GM23338 (cell line): ENCODE data around the gene MAP2K6. TPM values are rescaled to one million over a fixed set of nuclear protein-coding genes. Genes with fewer than 3 reads are reported as not detected.

ENCODE experiments used
- ATAC-seq: fragments of 200-7000 bp; cut with Tn5 transposase; 3 replicates; pipeline ENCODE4 v1.9.1; 2020
- DNase-seq: peaks from one replicate; pipeline ENCODE4 v3.0.0-alpha.2; 2015; ENCODE audit warnings: low spot score
- H2AFZ ChIP-seq: fragments of 200-600 bp; sonication (generic); 2 replicates; pipeline ENCODE4 v1.8.0; 2016; ENCODE audit warnings: antibody characterized with exemption, mild to moderate bottlenecking, moderate library complexity
- H3F3A ChIP-seq: fragments of 200-600 bp; sonication (generic); replicated peaks from 2 replicates; pipeline ENCODE4 v1.8.0; 2017; ENCODE audit warnings: antibody characterized with exemption, mixed run types, low read depth
- H3K27ac ChIP-seq: fragments of 200-600 bp; sonication (generic); 2 replicates; pipeline ENCODE4 v1.6.1; 2016; ENCODE audit warnings: low read depth
- H3K27me3 ChIP-seq: fragments of 200-600 bp; sonication (generic); 2 replicates; pipeline ENCODE4 v1.8.0; 2016; ENCODE audit warnings: mild to moderate bottlenecking, mixed run types, moderate library complexity; ENCODE audit not compliant: insufficient read depth
- H3K36me3 ChIP-seq: fragments of 200-600 bp; sonication (generic); 2 replicates; pipeline ENCODE4 v1.8.0; 2016; ENCODE audit warnings: mild to moderate bottlenecking; ENCODE audit not compliant: insufficient read depth
- H3K4me1 ChIP-seq: fragments of 200-600 bp; sonication (generic); 2 replicates; pipeline ENCODE4 v1.8.0; 2016; ENCODE audit warnings: mild to moderate bottlenecking, moderate library complexity; ENCODE audit not compliant: insufficient read depth
- H3K4me2 ChIP-seq: fragments of 200-600 bp; sonication (generic); 2 replicates; pipeline ENCODE4 v1.7.1; 2017; ENCODE audit warnings: mixed run types
- H3K4me3 ChIP-seq: fragments of 200-600 bp; sonication (generic); 2 replicates; pipeline ENCODE4 v1.6.1; 2016; ENCODE audit warnings: mixed run types
- H3K79me2 ChIP-seq: fragments of 200-600 bp; sonication (generic); replicated peaks from 2 replicates; pipeline ENCODE4 v1.8.0; 2017; ENCODE audit warnings: mild to moderate bottlenecking; ENCODE audit not compliant: insufficient read depth
- H3K9me2 ChIP-seq: fragments of 200-600 bp; sonication (generic); 2 replicates; pipeline ENCODE4 v1.8.0; 2017; ENCODE audit not compliant: insufficient read depth
- H4K20me1 ChIP-seq: fragments of 200-600 bp; sonication (generic); replicated peaks from 2 replicates; pipeline ENCODE4 v1.8.0; 2017; ENCODE audit warnings: mild to moderate bottlenecking; ENCODE audit not compliant: insufficient read depth
- H3K27ac Mint-ChIP-seq: 2 replicates; pipeline ENCODE4 v1.8.0; 2020; ENCODE audit warnings: inconsistent platforms, mild to moderate bottlenecking, moderate library complexity, mixed read lengths
- H3K27me3 Mint-ChIP-seq: 3 replicates; pipeline ENCODE4 v1.8.0; 2022; ENCODE audit warnings: low read depth, mild to moderate bottlenecking, moderate library complexity, mixed read lengths, inconsistent platforms; ENCODE audit not compliant: insufficient read depth, poor library complexity
- H3K36me3 Mint-ChIP-seq: 3 replicates; pipeline ENCODE4 v1.8.0; 2021; ENCODE audit warnings: low read depth, mild to moderate bottlenecking, inconsistent platforms, moderate library complexity, mixed read lengths
- H3K4me1 Mint-ChIP-seq: 3 replicates; pipeline ENCODE4 v1.8.0; 2020; ENCODE audit warnings: mild to moderate bottlenecking, inconsistent platforms, mixed read lengths
- H3K4me3 Mint-ChIP-seq: 3 replicates; pipeline ENCODE4 v1.8.0; 2021; ENCODE audit warnings: moderate library complexity, mild to moderate bottlenecking, inconsistent platforms, mixed read lengths
- H3K9me3 Mint-ChIP-seq: 3 replicates; pipeline ENCODE4 v1.8.0; 2020; ENCODE audit warnings: moderate library complexity, mild to moderate bottlenecking, inconsistent platforms, mixed read lengths
- CREB1 ChIP-seq: fragments of 250-450 bp; sonication (Bioruptor Pico); IDR thresholded peaks from 2 replicates; pipeline ENCODE4 v1.5.0; 2020; ENCODE audit warnings: low read depth, mild to moderate bottlenecking, moderate library complexity
- ETS1 ChIP-seq: IDR thresholded peaks from 2 replicates; pipeline ENCODE4 v1.6.1; 2016; ENCODE audit warnings: antibody characterized with exemption
- EZH2 ChIP-seq: fragments of 200-600 bp; sonication (generic); IDR thresholded peaks from one replicate; pipeline ENCODE4 v1.8.0; 2017; ENCODE audit warnings: antibody characterized with exemption, mild to moderate bottlenecking, low read depth; ENCODE audit not compliant: unreplicated experiment
- EZH2phosphoT487 ChIP-seq: fragments of 200-600 bp; sonication (generic); IDR thresholded peaks from one replicate; pipeline ENCODE4 v1.8.1; 2018; ENCODE audit warnings: antibody characterized with exemption; ENCODE audit not compliant: unreplicated experiment
- JUNB ChIP-seq: IDR thresholded peaks from one replicate; pipeline ENCODE4 v1.6.1; 2016; ENCODE audit warnings: antibody characterized with exemption; ENCODE audit not compliant: unreplicated experiment
- NANOG ChIP-seq: IDR thresholded peaks from 2 replicates; pipeline ENCODE4 v1.6.1; 2016; ENCODE audit warnings: antibody characterized with exemption, borderline replicate concordance
- POLR2AphosphoS5 ChIP-seq: IDR thresholded peaks from 2 replicates; pipeline ENCODE4 v1.6.1; 2016; ENCODE audit warnings: antibody characterized with exemption, low read depth
- REST ChIP-seq: IDR thresholded peaks from one replicate; pipeline ENCODE4 v1.6.1; 2018; ENCODE audit warnings: antibody characterized with exemption; ENCODE audit not compliant: unreplicated experiment
- STAT1 ChIP-seq: IDR thresholded peaks from one replicate; pipeline ENCODE4 v1.6.1; 2016; ENCODE audit warnings: antibody characterized with exemption; ENCODE audit not compliant: unreplicated experiment
- ZNF114 ChIP-seq: fragments of 250-450 bp; sonication (Bioruptor Pico); IDR thresholded peaks from 2 replicates; pipeline ENCODE4 v1.5.0; 2020; ENCODE audit warnings: mild to moderate bottlenecking, moderate library complexity
- ZNF331 ChIP-seq: fragments of 250-450 bp; sonication (Bioruptor Pico); IDR thresholded peaks from 2 replicates; pipeline ENCODE4 v1.5.0; 2020; ENCODE audit warnings: low read depth, mild to moderate bottlenecking, moderate library complexity
- ZNF462 ChIP-seq: fragments of 250-450 bp; sonication (Bioruptor Pico); IDR thresholded peaks from 2 replicates; pipeline ENCODE4 v1.5.0; 2020; ENCODE audit warnings: mild to moderate bottlenecking, moderate library complexity
- polyA plus RNA-seq: library from polyadenylated mRNA; unstranded; fragments of >200 nt; fragmentation: Nextera tagmentation; extraction: Ambion mirVana; gene quantifications from 2 replicates; pipeline ENCODE4 v1.2.1, GENCODE V29; 2016
- total RNA-seq: library from RNA; depleted of rRNA; stranded (reverse); fragments of >200 nt; shearing (Covaris generic); gene quantifications from 2 replicates; pipeline ENCODE4 v1.2.3, GENCODE V29; 2014
- TF ChIP-seq, protein P1 (sequence below), 2 experiments: fragments of 200-600 bp in 1 of 2; sonication (generic) in 1 of 2; conservative IDR thresholded peaks; 2 replicates each; pipeline versions ENCODE4 v1.5.1 to v1.6.1; 2016 to 2017; ENCODE audit warnings: antibody characterized with exemption in 2 of 2, low read depth in 2 of 2, mild to moderate bottlenecking in 2 of 2, moderate library complexity in 1 of 2

Gene MAP2K6
- total and polyA plus RNA-seq, 2 experiments from 2014 or later, result 26.3 to 31.1 TPM

DNA sequence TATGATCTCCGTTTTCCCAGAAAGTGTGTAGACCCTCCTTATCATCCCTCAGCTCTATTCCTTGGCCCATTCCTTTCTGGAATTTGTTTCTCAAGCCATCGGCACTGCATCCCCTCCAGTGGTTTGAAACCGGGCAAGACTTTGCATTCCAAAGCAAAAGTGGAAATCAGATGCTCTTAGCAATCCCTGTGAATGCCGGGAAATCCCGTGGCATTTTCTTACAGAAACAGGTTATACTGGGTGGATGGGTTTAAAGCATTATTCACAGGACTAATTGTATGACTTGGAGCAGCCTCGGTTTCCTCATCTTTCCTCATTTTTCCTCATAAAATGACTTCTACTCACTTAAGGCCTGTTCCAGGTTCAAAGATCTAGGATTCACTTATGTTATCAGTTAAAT, 52.0 kb downstream of the MAP2K6 start:
- Mint-ChIP-seq H3K4me3 (no peak overlapping the region), H3K27me3 (no peaks in the 10 kb centered on the region)
- peaks cover 37% of the 10 kb centered on the region for H3K79me2 ChIP-seq

More for the DNA sequence above, 52.0 kb downstream of the MAP2K6 start:
- peak overlapping the region; percentile 26 for H3K27ac ChIP-seq
- no peak for TF ChIP-seq CREB1 (CRISPR knock-in tag)
- TF ChIP-seq, protein P1, sequence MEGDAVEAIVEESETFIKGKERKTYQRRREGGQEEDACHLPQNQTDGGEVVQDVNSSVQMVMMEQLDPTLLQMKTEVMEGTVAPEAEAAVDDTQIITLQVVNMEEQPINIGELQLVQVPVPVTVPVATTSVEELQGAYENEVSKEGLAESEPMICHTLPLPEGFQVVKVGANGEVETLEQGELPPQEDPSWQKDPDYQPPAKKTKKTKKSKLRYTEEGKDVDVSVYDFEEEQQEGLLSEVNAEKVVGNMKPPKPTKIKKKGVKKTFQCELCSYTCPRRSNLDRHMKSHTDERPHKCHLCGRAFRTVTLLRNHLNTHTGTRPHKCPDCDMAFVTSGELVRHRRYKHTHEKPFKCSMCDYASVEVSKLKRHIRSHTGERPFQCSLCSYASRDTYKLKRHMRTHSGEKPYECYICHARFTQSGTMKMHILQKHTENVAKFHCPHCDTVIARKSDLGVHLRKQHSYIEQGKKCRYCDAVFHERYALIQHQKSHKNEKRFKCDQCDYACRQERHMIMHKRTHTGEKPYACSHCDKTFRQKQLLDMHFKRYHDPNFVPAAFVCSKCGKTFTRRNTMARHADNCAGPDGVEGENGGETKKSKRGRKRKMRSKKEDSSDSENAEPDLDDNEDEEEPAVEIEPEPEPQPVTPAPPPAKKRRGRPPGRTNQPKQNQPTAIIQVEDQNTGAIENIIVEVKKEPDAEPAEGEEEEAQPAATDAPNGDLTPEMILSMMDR (conservative IDR thresholded peaks at IDR 0.05; ENCODE audit: low read depth in 2 of 2), result no peak
- TF ChIP-seq ZNF331, result no peak
- TF ChIP-seq EZH2phosphoT487, result no peak
- TF ChIP-seq STAT1, result no peak
- no peak for TF ChIP-seq ETS1
- no peak for TF ChIP-seq JUNB
- no peak for TF ChIP-seq POLR2AphosphoS5
- TF ChIP-seq ZNF462, result no peak
- no peak for TF ChIP-seq REST
- no peak for TF ChIP-seq ZNF114
- no peak for TF ChIP-seq NANOG
- no peak for TF ChIP-seq EZH2
- no peak overlapping the region for H2AFZ ChIP-seq
- peak; percentile 28 for ATAC-seq
- peak; percentile 76 for DNase-seq
- no peaks in the 10 kb centered on the region for H3K9me2 ChIP-seq
- peaks cover 8% of the 10 kb centered on the region; the same call in 1 of the 2 replicates for H3F3A ChIP-seq
- H3K4me1 ChIP-seq, result peaks cover 29% of the 10 kb centered on the region
- H4K20me1 ChIP-seq, result no peaks in the 10 kb centered on the region
- no peak overlapping the region for H3K27ac Mint-ChIP-seq
- no peaks in the 10 kb centered on the region; the same call in 2 of the 3 replicates for H3K9me3 Mint-ChIP-seq
- peaks cover 25% of the 10 kb centered on the region for H3K36me3 Mint-ChIP-seq
- H3K4me3 ChIP-seq, result no peak overlapping the region
- H3K27me3 ChIP-seq, result no peaks in the 10 kb centered on the region
- peaks cover 39% of the 10 kb centered on the region for H3K4me1 Mint-ChIP-seq
- no peaks in the 10 kb centered on the region for H3K36me3 ChIP-seq
- peak overlapping the region; percentile 19; the same call in 1 of the 2 replicates for H3K4me2 ChIP-seq
